Panc1 (cell line): ENCODE results near the gene OR1M1. TPM values are rescaled to one million over a fixed set of nuclear protein-coding genes. Genes with fewer than 3 reads are reported as not detected.

ENCODE experiments used
- ATAC-seq: fragments of 200-7000 bp; cut with Tn5 transposase; 2 replicates; pipeline ENCODE4 v1.9.1; 2020; ENCODE audit warnings: mild to moderate bottlenecking, moderate library complexity
- BruUV-seq: library from RNA; stranded (reverse); fragments of 400-500 nt; replicated peaks from 2 replicates; lab custom pipeline; 2021; lab: Mats Ljungman, UMichigan
- CTCF ChIA-PET: fragments of 300-600 bp; sonication (Branson Sonifier 250); formaldehyde crosslinking; loops from one replicate; lab custom pipeline; 2022; ENCODE audit warnings: antibody characterized with exemption; lab: Charles Lee
- POLR2A ChIA-PET: fragments of 300-600 bp; sonication (Branson Sonifier 250); formaldehyde crosslinking; loops from one replicate; lab custom pipeline; 2022; ENCODE audit warnings: antibody characterized with exemption; lab: Charles Lee
- DNase-seq: peaks from one replicate; pipeline ENCODE4 v3.0.0-alpha.2; 2010; ENCODE audit warnings: low read depth, low spot score
- H3K27ac ChIP-seq: 2 replicates; pipeline ENCODE4 v1.5.1; 2011; ENCODE audit warnings: mild to moderate bottlenecking, low read length, inconsistent platforms
- H3K27me3 ChIP-seq: fragments of 200-500 bp; sonication (Bioruptor generic); 2 replicates; pipeline ENCODE4 v1.6.0; 2014; ENCODE audit warnings: low read length, inconsistent platforms; ENCODE audit not compliant: control insufficient read depth, insufficient read depth
- H3K36me3 ChIP-seq: fragments of 200-500 bp; sonication (Bioruptor generic); 2 replicates; pipeline ENCODE4 v1.5.1; 2014; ENCODE audit warnings: inconsistent platforms, mild to moderate bottlenecking, low read length, moderate library complexity; ENCODE audit not compliant: control insufficient read depth, insufficient read depth
- H3K4me1 ChIP-seq: 2 replicates; pipeline ENCODE4 v1.5.1; 2011; ENCODE audit warnings: inconsistent platforms, mild to moderate bottlenecking, low read length, moderate library complexity; ENCODE audit not compliant: control insufficient read depth, insufficient read depth
- H3K4me3 ChIP-seq, 2 experiments: 2 replicates each; pipeline ENCODE4 v1.5.1; 2011 to 2012; ENCODE audit warnings: low read depth in 2 of 2, low read length in 2 of 2, mild to moderate bottlenecking in 2 of 2, inconsistent platforms in 1 of 2, moderate library complexity in 1 of 2
- H3K9me3 ChIP-seq: fragments of 200-500 bp; sonication (Bioruptor generic); 2 replicates; pipeline ENCODE4 v1.5.1; 2014; ENCODE audit warnings: low read depth, mild to moderate bottlenecking, inconsistent platforms, low read length, moderate library complexity; ENCODE audit not compliant: control insufficient read depth, insufficient read depth
- CTCF ChIP-seq: fragments of 450-650 bp; IDR thresholded peaks from 2 replicates; pipeline ENCODE4 v1.5.1; 2017; ENCODE audit warnings: mild to moderate bottlenecking
- POLR2AphosphoS5 ChIP-seq: IDR thresholded peaks from 2 replicates; pipeline ENCODE4 v1.6.1; 2012; ENCODE audit warnings: mild to moderate bottlenecking, low read depth, low read length, moderate library complexity
- REST ChIP-seq, 2 experiments: IDR thresholded peaks; 2 replicates each; pipeline ENCODE4 v1.6.1; 2011 to 2012; ENCODE audit warnings: low read depth in 2 of 2, control low read depth in 1 of 2, low read length in 1 of 2, mild to moderate bottlenecking in 1 of 2, moderate library complexity in 1 of 2; ENCODE audit not compliant: insufficient read depth in 1 of 2
- SIN3A ChIP-seq: IDR thresholded peaks from 2 replicates; pipeline ENCODE4 v1.6.1; 2012; ENCODE audit warnings: low read depth, mild to moderate bottlenecking, low read length, moderate library complexity, borderline replicate concordance; ENCODE audit not compliant: insufficient read depth
- TCF7L2 ChIP-seq: IDR thresholded peaks from 2 replicates; pipeline ENCODE4 v1.6.1; 2011; ENCODE audit warnings: mild to moderate bottlenecking, low read depth, low read length, inconsistent platforms
- in situ Hi-C: cut with HindIII; loops from 2 replicates; pipeline ENCODE4 v1.10.0; 2016; ENCODE audit warnings: low sequenced_read_pairs, low pct_unique_long_range_greater_than_20kb
- intact Hi-C: fragments of 100-400 bp; cut with micrococcal nuclease; formaldehyde crosslinking; loops from one replicate; pipeline ENCODE4 v1.10.0; 2022; ENCODE audit not compliant: unreplicated experiment
- total RNA-seq: library from RNA; stranded (reverse); gene quantifications from one replicate; pipeline ENCODE4 v1.2.1, GENCODE V29; 2021; ENCODE audit not compliant: unreplicated experiment

The OR1M1 gene
- total RNA-seq, 1 experiment from 2014 or later = not detected

- POLR2A ChIA-PET = no interaction called here
- TF ChIP-seq POLR2AphosphoS5 (peak; percentile 87), SIN3A (0 out of 2 replicates have a peak, but pooled peaks have one; percentile 43), CTCF (no peak), TCF7L2 (no peak), REST (IDR thresholded peaks at IDR 0.05; ENCODE audit: insufficient read depth in 1 of 2, low read depth in 2 of 2, low read length in 1 of 2) (no peak)
- Histone ChIP-seq H3K4me3 (peak within 1 kb of the TSS; percentile 97), H3K36me3 (peaks cover 2% of the 10 kb centered on the region; the same call in 1 of the 2 replicates), H3K4me1 (no peaks in the 10 kb centered on the region), H3K9me3 (peaks cover 24% of the 10 kb centered on the region), H3K27ac (peak within 1 kb of the TSS; percentile 96), H3K27me3 (no peaks in the 10 kb centered on the region)
- peak; percentile 96 for ATAC-seq
- DNase-seq = peak; percentile 58
- intact Hi-C loops = no loop called here
- in situ Hi-C loops = no loop called here
- BruUV-seq = no TSS peak
- CTCF ChIA-PET = no interaction called here
Measured at GRCh38 chr19:9140159-9140874, 53.5 kb downstream of the OR1M1 start, which contains the start of gene ZNF317. ZNF317 (plus strand) TSS chr19:9140397; CDS start chr19:9156017, 15,620 bp downstream.

- BruUV-seq = no TSS peak
- TF ChIP-seq SIN3A = no peak
- TF ChIP-seq POLR2AphosphoS5 = no peak
- no peak for TF ChIP-seq TCF7L2
- TF ChIP-seq REST (IDR thresholded peaks at IDR 0.05; ENCODE audit: insufficient read depth in 1 of 2, low read depth in 2 of 2, low read length in 1 of 2) = no peak
- TF ChIP-seq CTCF = no peak
- Histone ChIP-seq H3K36me3 (peaks cover 2% of the 10 kb centered on the region; the same call in 1 of the 2 replicates), H3K27me3 (no peaks in the 10 kb centered on the region), H3K27ac (no peak overlapping the region), H3K4me1 (no peaks in the 10 kb centered on the region), H3K4me3 (no peak overlapping the region), H3K9me3 (peaks cover 41% of the 10 kb centered on the region)
- POLR2A ChIA-PET = no interaction called here
- intact Hi-C loops (no loop called here), in situ Hi-C loops (no loop called here)
- CTCF ChIA-PET = no interaction called here
- DNase-seq = no peak
- no peak for ATAC-seq
Measured at GRCh38 chr19:9144920-9145319, 58.1 kb downstream of the OR1M1 start.
